HG02884 (cell line): ENCODE results near the gene SH3GL2.
"Not testable (repeated sequence)": the region's sequence is repeated elsewhere in the genome, so short reads cannot be mapped to it uniquely, and the experiment has no call there.

Experiments
- ATAC-seq: cut with Tn5 transposase; IDR thresholded peaks from one replicate; pipeline ENCODE4 v1.9.1; 2021; ENCODE audit warnings: mild to moderate bottlenecking, moderate library complexity; ENCODE audit not compliant: unreplicated experiment

SH3GL2 gene

GRCh38 chr9:17742067-17742466 is 163.2 kb downstream of the SH3GL2 start:
- ATAC-seq: no peak

GRCh38 chr9:17744786-17745185 is 165.9 kb downstream of the SH3GL2 start:
- no peak for ATAC-seq

DNA sequence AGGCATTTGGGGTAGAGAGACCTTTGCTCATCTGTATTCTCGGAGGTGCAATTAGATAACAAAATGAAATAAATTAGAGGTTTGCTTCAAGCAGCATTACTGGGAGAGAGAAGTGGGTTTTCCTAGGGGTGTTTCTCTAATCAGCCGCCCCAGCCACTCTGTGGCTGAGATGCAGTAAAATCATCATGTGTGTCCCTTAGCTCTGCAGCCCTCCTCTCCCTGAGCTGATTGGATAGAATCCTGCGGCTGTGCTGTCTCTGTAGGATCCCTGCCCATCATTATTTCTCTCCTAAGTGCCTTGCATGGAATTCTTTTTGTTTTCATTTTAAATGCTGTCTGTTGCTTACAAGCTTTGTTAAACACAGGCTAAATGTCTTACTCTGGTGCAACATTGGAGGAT is 171.4 kb downstream of the SH3GL2 start:
- ATAC-seq: no peak

DNA sequence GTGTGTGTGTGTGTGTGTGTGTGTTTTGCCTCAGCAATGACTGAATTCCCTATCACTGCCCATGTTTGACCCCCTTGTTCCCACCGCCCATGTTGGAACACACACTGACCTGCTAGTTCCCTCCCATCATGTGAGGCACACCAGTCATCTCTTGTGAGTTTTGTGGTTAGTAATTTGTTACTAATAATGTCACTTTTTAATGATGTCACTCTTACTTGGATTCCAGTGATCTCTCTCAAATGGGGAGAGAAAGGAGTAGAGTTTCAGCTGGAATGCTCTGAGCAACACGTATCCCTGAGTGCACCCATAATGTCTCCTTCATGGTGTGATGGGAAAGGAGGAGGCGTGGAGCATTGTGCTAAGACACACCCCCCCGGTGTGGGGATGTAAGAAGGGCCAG is 172.6 kb downstream of the SH3GL2 start:
- ATAC-seq: no peak

DNA sequence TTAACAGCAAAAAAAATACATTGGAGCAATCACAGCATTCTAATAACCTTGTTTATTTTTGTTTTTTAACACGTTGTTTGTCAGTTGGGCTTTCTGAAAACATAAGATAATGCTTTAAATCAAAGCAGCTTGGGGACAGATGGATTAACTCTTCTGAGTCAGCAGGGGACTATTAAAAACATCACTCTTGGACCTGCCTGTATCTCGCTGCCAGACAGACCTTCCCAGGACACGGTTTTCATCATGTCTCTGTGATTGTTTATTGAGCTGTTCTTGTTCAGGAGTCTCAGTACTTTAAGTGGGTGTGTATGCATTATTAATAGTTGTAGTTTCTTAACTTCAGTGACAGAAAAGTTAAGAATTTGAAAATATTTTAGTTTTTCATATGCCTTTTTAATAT is 173.2 kb downstream of the SH3GL2 start:
- ATAC-seq: no peak

- ATAC-seq: no peak
Observed at GRCh38 chr9:17757816-17758215, 178.9 kb downstream of the SH3GL2 start.

- ATAC-seq: no peak
Observed at GRCh38 chr9:17760250-17760649, 181.4 kb downstream of the SH3GL2 start.

DNA sequence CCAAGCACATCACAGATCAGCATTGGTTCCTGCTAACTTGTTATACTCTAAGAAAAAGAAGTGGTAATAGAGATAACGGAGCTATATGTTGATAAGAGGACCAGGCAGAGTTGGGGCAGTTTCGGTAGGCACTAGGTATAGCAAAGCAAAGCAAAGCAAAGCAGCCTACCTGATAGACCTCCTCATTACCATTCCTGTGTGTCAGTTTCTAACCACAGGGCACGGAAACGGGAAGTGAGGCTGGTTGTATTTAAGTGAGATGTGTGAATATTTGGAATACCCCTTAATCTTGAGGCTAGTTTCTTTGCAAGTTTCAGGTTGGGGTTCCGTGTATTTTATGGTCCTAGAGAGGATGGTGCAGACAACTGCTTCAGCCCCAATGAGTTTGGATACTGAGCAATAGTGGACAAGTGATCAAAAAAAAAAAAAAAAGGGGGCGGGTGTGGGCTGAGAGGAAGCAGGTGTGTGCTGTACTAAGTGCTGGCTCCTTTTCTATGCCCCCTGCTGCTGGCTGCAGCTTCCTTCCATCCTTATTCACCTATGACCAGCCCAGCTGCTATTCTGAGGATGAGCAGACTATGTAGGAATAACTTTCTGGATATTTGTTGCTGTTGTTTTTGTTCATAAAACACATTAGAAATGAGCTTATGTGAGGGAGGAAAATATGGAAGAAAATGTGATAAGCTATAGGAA is 183.3 kb downstream of the SH3GL2 start:
- no peak for ATAC-seq

DNA sequence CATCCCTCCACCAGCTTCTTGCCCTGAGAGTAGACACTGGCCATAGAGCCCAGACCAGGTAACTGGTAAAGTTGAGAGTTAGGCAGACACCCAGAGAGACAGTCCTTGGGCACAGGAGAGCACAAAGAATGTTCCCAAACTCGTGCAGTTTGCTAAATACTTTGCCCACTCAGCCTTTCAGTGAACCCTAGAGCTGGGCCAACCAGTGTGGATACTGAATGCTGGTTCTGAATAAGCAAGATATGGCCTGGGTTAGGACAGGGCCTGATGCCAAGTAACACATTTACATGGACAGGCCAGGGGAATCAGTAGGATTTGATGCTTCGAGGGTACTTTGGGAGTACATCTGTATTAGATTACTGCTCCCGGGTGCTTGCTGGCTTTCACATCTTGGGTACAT is 185.4 kb downstream of the SH3GL2 start:
- ATAC-seq: no peak

GRCh38 chr9:17765131-17765530 is 186.3 kb downstream of the SH3GL2 start:
- ATAC-seq: not testable (repeated sequence)

DNA sequence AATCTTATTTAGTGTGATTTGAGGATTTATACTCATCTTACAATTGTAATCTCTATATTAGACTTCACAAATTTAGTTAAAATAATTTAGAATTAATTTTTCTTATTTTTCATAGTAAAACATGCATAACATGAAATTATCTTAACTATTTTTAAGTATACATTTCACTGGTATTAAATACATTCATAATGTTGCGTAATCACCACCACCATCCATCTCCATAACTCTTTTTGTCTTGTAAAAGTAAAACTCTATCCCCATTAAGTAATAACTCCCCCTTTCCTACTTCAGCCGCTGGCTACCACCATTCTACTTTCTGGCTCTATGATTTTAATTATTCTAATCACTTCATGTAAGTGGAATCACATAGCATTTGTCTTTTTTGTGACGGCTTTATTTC is 193.4 kb downstream of the SH3GL2 start:
- ATAC-seq: no peak

GRCh38 chr9:17775656-17776055 is 196.8 kb downstream of the SH3GL2 start:
- ATAC-seq: no peak

DNA sequence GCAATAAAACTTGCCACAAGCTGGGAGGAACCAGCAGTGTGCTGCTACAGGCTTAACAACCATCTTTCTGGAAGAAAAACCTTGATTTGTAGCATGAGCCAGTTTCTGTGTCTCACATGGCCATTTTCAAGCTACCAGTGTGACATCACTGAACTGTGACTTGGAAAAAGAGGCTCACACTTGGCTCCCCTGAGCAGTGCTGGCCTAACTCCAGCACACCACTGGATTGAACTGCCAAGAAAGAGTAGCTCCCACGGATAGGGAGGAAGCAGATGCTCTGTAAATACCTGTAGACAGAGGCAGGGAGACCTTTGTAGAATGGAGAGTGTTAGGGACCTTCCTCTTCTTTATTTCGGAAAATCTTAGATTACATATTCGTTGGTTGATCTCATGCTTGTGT is 197.9 kb downstream of the SH3GL2 start:
- ATAC-seq: no peak

GRCh38 chr9:17777465-17777864 is 198.6 kb downstream of the SH3GL2 start:
- ATAC-seq: no peak

- no peak for ATAC-seq
Observed at GRCh38 chr9:17782430-17783149, 203.7 kb downstream of the SH3GL2 start.

DNA sequence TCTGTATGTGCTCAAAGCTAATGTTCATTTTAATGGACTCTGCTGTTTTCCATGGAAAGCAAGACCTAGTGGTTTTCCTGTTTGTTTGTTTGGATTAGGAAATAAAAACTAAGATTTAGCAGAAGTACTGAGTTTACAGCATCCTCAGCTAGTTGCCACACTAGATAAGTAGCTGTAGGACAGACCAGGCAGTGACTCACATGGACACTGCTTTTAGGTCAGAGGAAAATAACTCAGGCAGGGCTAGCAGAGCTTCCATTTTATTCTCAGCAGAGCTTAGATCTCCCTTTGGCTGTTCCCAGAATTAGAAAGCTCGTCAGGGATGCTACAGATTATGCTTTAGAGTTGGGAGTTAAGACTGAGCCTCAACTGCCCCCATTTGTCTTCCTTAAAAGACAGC is 204.4 kb downstream of the SH3GL2 start:
- ATAC-seq: no peak

DNA sequence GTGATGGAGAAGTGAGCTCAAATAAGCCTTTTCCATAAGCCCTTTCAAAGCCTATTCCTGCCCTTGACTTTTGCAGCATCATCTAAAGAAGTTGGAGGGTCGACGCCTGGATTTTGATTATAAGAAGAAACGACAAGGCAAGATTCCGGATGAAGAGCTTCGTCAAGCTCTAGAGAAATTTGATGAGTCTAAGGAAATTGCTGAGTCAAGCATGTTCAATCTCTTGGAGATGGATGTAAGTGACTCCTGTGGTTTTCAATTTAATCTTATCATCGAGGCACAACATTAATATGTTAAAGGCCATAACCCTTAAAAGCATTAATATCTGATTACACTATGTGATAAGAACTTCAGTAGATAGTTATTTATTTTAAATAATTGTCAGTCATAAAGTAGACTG is 210.4 kb downstream of the SH3GL2 start:
- no peak for ATAC-seq

- ATAC-seq: no peak
Observed at GRCh38 chr9:17793713-17794622, 215.1 kb downstream of the SH3GL2 start.

DNA sequence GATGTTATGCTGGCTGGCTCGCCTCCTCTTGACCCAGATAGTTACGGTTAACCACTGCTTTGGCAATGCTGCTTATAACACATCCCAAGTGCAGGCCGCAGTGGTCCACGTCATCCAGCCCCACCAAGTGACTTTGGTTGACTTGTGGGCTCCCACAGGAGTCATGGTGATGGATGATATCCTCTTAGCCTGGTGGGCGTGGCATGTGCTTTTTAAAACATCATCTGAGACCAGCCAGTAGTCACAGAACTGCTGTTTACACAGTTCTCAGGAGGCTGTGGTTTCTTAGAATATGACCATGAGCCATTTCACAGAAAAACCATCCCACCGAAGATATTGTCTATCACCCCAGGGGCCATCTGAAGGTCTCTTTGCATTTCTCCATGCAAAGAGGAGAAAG is 216.9 kb downstream of the SH3GL2 start:
- no peak for ATAC-seq

DNA sequence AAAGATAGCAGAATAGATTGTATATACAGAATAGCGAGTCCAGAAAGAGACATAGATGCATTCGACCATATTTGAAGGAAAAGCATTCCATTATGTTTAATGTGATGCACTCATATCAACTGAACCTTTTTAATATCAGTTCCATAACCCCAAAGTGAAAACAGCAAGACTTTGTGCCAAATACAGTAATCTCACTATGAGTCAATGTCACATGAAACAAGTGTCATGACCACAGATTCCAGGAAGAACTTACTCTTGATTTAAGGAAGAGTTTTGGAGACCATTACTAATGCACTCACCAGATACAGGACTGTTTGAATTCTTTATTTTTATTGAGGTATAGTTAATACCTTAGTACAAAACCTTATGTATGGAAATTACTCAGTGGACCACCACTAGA is 220.5 kb downstream of the SH3GL2 start:
- no peak for ATAC-seq

- ATAC-seq: no peak
Observed at GRCh38 chr9:17800418-17800817, 221.6 kb downstream of the SH3GL2 start.
